ENCODE data around the gene RTP1.
A peak's percentile ranks its signal among the peaks of the same experiment; 100 is the strongest.
"Not testable (repeated sequence)": the region's sequence is repeated elsewhere in the genome, so short reads cannot be mapped to it uniquely, and the experiment has no call there.

RTP1 gene, protein sequence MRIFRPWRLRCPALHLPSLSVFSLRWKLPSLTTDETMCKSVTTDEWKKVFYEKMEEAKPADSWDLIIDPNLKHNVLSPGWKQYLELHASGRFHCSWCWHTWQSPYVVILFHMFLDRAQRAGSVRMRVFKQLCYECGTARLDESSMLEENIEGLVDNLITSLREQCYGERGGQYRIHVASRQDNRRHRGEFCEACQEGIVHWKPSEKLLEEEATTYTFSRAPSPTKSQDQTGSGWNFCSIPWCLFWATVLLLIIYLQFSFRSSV

DNA sequence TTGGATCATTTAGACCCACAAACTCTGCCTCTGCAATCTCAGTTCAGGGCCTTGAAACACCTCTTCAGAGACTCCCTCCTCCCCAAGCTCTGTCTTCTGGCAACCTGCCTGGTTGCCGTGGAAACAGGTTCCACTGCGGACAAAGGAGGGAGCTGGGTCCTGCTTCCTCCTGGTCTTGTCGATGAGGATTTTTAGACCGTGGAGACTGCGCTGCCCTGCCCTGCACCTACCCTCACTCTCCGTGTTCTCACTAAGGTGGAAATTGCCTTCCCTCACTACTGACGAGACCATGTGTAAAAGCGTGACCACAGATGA lies at the start of gene RTP1:
Gene RTP1 (plus strand): TSS at position 152 of the 315 bp plus-strand sequence. CDS start 30 bp downstream, at position 182.
- DNase-seq, result no peak

DNA sequence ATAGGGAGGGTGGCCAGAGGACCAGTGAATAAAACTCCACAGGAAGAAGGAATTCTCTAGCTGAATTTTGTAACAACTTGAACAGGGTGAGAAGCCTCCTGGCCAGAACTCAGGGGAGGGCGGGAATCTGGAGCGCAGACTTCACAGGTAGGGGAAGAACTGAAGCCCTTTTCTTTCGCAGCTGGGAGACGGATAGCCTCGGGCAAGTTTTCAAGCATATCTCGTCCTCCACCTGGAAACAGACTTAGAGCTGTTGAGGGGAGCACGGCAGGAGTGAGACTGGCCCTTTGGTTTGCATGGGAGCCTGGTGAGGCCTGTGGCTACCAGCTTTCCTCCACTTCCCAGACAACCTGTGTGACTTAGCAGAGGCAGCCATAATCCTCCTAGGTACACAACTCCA lies 47.1 kb upstream of the RTP1 start:
- no peak for DNase-seq

DNA sequence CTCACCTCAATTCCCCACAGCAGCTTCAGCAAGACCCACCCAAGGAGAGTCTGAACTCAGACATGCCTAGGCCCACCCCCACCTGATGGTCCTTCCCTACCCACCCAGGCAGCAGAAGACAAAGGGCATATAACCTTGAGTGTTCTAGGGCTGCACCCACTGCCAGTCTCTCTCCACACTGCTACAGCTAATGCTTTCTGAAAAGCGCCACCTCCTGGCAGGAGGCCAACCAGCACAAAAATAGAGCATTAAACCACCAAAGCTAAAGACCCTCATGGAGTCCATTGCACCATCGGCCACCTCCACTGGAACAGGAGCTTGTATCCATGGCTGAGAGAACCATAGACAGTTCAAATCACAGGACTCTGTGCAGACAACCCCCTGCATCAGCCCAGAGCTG lies 46.7 kb upstream of the RTP1 start:
- no peak for DNase-seq

DNA sequence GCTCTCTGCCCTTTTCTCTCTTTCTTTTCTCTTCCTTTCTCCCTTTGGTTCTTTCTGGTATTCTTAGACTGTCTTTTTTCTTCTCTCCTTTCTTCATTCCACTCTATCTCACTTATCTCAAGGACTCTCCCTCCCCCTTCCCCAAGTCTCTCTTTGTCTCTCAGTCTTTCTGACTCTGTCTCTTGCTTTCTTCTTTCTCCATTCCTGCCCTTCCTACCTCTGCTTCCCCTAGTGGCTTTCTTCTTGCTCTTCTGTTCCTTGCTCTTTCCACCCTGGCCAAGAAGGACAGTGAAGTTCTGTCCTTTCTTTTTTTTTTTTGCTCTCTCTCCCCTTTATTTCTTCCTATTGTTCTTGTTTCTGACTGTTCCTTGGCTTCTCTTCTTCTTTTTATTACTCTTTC lies 35.7 kb upstream of the RTP1 start:
- DNase-seq, result no peak

DNA sequence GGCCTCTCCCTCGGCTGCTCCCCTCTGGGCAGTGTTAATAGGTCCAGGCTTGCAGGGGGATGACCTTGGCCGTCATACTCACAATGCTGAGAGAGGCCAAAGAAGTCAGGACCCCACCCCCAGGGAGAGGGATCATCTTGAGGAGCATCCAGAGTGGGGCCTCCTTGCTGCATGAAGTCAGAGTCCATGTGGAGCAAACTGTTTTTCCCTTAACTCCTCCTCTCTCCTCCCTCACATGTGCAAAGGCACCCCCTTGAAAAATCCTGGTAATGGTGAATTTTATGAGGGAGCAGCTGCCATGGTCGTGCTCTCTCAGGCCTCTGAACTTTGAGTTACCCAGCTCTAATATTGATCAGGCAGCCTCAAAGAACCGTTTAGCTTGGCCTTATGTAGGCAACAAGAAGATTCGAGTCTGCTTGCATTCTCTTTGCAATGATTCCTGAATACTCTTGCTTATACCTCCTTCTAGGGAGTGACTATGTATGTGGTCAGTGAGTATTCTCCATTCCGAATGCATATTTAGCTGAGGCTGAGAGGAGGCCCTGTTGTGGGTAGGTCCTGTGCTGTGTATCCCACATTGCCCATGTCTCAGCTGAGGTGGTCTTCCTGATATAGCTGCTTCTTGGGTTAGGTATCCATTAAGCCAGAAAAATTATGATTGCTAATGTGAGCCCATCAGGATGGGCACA lies 34.9 kb upstream of the RTP1 start:
- DNase-seq, result no peak

DNA sequence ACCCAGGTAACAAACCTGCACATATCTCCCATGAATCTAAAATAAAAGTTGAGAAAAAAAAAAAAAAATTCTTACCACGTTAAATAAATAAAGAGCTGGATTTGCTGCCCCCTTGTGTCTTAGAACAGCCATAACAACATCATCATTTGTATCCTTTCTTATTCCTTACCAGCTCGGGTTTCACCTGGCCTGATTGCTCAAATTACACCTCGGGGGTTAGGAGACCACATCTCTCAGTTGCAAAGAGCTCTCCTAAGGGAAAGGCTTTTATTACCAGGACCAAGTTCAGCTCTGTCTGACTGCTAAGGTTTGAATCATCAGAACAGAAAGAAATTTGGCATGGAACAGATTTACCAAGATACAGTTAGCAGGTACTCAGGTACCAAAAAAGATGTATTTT lies 32.1 kb upstream of the RTP1 start:
- DNase-seq, result peak; percentile 62

DNA sequence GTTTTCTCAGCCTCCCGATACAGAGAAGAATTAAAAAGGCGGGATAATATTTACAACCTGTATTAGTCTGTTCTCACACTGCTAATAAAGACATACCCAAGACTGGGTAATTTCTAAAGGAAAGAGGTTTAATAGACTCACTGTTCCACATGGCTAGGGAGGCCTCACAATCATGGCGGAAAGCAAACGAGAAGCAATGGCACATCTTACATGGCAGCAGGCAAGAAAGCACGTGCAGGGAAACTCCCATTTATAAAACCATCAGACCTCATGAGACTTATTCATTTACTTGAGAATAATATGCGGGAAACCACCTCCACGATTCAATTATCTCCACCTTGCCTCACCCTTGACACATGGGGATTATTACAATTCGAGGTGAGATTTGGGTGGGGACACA lies 30.5 kb upstream of the RTP1 start:
- DNase-seq, result no peak

DNA sequence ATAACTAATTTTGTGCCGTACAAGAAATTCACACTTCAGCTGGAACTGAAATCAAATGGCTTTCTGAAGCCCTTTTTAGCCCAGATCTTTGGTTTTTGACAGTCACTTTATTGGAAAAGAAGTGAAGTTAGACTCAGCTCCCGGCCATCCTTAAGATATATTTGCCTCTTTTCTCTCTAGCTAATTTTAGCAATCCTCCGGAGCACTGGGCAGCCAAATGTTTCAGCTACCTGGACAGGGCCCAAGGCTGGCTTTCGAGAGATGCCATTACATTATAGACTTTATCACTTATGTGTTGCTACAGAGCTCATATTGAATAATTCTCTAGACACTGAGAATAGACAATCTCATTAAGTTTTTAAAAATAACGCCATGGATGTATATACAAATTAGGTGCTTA lies 29.5 kb upstream of the RTP1 start:
- no peak for DNase-seq

DNA sequence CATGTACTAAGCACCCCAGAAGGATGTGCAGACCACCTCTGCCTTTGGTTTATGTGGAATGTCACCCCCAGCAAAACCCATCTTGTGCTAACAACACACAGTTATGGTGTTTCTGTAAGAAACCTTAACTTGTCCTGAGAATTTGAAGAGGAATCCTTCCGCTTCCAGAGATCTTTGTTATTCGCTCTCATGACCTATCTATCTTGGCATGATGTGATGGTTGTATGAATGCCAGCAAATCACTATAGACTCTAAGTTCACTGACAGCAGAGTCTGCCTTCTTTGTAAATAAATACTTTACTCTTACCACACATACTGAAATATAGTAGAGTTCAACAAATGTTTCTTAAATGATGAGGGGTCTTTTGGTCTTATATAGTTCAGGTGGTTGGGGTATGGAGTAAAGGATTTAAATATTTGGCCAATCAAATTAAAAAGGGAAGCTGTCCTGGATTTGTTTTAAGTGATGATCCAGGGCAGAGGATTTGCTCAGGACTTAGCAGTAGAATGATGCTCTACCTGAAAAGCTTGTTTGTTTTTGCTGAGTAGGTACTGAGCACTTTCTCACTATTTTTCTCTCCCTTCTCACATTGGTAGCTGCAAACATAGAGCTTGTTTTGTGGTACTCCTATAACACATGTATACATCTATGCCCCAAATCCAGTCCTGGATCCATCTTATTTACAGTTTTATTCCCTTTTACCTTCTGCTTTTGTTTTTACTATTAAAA lies 27.9 kb upstream of the RTP1 start:
- DNase-seq, result peak; percentile 40

DNA sequence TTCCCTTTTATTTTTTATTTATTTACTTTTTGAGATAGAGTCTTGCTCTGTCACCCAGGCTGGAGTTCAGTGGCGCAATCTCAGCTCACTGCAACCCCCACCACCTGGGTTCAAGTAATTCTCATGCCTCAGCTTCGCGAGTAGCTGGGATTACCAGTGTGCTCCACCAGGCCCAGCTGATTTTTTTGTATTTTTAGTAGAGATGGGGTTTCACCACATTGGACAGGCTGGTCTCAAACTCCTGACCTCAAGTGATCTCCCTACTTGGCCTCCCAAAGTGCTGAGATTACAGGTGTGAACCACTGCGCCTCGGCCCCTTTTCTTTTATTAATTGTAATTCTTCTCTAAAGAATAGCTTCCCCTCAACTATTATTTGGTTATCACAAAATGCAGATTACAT lies 26.4 kb upstream of the RTP1 start:
- DNase-seq, result not testable (repeated sequence)

DNA sequence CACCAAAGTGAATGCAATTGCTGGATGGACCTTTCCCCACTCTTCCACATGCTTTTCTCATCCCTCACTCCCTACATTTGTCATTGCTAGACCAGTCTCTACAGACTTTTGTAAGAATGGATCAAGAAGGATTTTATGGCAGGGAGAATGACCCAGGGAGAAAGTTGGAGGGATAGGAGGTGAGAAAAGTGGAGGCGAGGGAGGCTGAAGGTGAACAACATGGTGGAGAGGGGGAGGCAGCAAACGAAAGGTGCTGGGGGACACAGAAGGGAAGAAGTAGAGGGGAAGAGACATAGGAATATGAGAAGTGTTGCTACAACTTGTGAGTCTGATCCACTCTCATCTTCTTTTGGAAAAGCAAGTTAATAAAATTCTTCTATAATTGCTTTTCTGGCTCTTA lies 24.4 kb upstream of the RTP1 start:
- DNase-seq, result no peak

DNA sequence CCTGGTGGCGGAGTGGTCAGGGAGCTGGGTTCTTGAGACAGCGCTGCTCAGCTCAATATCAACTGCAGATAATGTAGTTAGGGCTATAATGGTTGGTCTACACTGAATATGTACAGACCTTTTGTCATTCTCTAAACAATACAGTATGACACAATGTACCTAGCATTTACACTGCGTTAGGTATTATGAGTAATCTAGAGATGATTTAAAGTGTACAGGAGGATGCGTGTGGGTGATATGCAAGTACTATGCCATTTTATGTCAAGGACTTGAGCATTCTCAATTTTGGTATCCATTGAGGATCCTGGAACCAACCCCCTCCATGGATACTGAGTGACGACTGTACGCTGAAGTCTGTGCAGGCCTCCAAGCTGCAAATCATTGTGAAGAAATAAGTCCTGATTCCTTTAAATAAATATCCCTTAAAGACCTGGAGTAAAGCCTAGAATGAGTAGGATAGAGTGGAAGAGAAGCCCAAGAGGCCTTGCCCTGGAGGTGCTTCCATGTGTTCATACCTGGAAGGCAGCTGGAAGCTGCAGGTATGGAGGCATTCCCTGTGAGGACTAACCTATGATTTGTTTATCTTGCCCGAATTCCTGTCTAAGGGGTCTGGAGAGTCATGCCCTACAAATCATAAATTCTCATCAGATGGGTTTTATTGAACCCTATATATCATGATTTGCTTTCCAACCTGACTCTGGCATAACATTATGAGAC lies 15.7 kb upstream of the RTP1 start:
- no peak for DNase-seq

DNA sequence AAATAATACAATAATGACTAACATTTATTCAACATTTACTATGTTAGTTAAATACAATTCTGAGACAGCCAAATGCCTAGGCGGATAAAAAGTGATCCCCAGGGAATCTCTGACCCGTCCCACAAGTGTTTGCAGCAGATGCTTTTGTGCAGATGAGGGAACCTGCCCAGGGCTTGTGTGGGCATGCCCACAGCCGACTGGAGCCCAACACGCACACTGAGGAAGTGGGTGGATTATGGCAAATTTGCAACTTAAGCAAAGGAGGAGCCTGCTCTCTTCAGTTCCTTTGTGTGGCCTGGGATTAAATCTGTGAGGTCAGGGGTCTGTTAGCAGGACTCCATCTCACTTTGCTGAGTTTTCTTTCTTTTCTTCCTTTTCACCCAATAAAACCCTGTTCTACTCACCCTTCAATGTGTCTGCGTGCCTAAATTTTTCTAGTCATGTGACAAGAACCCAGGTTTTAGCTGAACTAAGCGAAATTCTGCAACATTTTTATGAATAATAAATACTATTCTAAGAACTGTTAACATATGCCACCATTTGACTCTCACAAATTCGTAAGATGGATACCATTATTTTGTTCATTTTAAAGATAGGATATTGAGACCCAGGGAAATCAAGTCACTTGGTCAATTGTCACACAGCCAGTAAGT lies 13.9 kb upstream of the RTP1 start:
- peak; percentile 21 for DNase-seq

DNA sequence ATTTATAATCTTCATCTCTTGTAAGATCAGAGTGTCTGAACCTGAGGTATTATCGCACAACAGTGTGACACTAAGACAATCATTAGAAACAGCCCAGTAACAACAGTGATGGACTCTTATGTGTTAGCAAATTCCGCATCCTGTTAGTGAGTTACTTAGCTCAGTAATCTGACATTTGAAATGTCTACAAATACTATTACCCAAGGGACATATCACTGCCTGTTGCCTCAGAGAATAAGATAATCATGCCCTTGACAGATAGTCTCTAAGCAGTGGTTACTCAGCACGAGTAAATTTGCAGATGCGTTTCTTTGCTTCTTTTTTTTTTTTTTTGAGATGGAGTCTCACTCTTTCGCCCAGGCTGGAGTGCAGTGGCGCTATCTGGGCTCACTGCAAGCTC lies 13.4 kb upstream of the RTP1 start:
- no peak for DNase-seq

DNA sequence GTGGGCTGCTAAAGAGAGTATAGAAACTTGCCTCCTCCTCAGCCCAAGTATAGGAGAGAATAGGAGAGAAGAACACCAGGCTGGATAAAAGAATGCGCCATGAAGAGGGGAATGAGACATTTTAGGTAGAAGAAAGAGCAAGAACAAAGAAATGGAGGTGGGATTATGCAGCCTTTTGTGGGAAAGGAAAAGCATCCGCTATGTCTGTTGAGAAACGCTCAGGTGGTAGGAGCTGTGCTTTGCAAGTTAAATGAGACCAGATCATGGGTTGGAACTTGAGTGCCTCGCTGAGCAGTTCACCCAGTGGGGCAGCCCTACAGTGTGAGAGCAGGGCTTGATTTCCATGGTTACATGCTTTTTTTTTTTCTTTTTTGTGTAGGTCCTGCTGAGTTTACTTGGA lies 11.5 kb upstream of the RTP1 start:
- no peak for DNase-seq

DNA sequence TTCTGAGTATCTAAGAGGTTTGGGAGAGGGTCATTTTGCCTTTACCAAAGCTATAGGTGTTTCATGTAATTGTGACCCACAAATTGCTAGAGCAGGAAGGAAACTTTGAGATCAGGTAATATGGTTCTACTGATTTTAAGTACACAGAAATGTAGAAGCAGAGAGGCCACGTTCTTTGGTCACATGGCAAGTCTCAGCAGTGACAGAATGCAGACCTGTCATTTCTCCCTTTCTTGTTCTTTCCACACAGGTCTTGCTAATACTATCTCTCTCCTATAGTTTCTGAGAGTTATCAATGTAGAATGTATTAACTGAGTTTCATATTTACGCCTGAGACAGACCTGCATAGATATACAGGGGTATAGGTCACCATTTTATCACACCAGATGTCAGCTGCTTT lies 10.9 kb upstream of the RTP1 start:
- DNase-seq, result no peak

DNA sequence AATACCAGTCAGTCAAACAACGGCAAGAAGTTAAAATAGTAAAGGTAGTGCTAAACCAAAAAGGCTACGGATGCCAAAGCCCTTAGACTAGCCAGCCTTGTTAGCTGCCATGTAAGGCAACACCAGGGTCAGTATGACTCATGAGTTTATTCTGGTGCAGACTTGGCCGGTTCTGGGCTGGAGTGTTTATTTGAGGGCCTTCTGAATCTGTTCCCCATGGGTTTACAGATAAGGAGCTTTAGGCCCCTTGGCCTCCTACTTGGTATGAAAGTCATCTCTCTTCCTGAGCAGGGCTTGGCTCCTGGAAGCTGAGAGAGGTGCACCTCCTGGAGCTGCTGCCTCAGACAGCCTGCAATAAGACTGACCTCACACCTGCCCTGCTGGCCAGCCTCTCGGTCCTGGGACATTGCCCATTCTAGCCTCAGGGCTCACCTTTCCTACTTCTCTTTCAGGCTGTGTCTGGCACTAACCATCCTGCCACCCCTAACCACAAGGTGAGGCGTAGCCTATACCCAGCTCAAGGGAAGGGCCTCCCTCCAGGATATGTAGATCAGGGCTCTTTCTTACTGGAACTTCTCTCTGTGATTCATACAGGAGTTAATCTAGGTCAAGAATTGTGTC lies 10.4 kb upstream of the RTP1 start:
- peak; percentile 59 for DNase-seq

DNA sequence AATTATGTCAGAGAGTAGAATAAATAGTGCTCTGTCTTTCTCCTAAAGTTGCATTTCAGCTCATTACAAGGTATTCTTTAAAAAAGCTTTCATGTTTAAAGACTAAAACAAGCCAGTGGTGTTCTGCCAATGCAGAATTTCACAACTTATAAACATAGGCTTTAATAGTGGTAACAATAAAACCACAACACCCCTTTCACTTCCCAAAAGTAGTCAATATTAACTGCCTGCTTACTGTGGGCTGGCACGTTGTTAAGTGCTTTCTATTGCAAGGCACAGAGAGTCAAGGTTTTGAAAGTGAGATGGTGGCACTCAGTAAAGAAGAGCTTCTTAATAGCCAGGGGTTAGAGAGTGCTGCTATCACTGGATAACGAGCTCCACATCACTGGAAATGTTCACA lies 8.4 kb upstream of the RTP1 start:
- no peak for DNase-seq

DNA sequence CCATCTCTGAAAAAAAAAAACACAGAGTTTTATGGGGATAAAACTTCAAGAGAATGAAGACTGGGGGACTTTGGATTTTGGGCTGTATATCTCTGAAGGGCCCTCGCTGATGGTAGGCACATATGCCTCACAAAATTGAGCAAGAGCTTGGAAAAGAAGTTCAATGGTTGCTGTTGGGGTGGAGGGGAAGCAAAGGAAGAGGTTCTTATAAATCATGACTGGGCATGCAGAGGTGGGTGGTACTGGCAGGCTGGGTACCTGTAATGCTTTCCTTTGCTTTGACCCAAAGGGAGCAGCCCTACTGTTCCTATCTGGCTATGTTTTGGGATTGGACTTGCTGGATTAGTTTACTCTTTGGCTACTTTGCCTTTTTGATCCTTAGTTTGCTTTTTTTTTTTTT lies 6.0 kb upstream of the RTP1 start:
- DNase-seq, result no peak

DNA sequence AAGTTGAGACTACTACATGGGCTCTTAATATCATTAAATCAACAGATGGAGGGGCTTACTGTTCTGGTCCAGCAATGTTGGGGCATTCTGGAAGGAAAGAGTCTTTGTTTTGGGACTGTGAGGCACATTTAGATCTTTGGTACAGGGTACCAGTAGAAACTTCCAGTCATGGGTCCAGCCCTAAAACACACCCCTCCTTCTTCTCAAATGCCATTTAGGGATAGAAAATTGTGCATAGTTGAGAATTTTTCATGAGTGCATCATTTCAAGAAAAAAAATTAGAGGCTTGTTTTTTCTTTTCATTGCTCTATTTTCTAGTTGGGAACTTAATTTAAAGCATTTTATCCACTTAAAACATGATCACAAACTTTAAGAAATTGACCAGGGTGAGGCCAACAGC lies 4.1 kb upstream of the RTP1 start:
- DNase-seq, result no peak

DNA sequence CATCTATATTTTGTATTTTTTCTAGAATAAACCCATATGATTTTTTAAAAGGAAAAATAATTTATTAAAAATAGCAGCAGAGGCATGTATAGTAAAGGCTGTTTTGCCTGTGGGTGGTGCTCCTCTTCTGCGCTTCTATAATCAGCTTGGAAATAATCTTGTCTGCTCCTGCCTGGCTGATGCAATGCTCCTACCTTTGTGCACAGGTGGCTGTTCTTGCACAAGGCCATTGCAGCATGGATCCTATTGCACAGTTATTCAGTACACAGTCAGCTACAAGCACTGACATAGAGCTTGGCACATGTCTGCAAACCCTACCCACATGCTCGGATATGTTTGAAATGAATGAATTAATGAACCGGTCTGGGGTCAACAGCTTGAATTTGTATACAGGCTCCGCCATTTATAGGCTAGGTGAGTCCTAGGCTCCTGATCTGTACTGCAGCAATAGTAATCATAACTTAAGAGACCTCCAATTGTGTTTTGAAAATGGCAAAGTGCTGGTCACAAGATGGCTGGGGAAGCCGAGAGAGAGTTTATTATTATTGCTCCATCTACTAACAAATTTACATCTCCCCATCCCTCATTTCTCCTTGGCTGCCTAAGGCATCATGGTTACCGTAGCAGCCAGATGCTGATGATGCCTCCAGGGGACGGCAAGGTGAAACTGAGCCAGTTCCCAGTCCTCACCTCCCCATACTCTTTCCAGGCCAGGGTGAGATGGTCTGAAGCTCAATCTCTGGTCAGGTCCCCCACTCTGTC lies 532 bp upstream of the RTP1 start:
- DNase-seq, result no peak

DNA sequence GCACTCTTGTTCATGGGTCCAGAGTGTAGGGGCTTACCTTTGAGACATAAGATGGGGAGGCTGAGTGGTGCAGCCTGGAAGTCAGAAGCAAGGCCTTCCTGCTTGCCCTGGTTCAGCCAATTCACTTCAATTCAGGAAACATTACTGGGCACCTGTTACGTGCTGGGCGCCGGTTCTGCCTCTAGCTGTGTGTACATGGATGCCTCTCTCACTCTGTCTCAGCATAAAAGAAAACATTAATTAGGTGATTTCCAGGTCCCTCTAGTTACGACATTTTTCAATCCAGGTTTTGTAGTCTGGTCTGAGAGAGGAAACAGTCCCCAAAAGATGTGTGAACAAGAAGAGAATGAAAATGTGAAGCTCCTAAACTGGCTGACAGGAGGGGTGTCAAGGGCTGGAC lies 1.2 kb downstream of the RTP1 start:
- DNase-seq, result no peak
